ENCODE data around the gene SYPL2. TPM values are rescaled to one million over a fixed set of nuclear protein-coding genes. Genes with fewer than 3 reads are reported as not detected.

SYPL2 gene
- total and polyA plus RNA-seq, 4 experiments from 2014 or later: not detected

DNA sequence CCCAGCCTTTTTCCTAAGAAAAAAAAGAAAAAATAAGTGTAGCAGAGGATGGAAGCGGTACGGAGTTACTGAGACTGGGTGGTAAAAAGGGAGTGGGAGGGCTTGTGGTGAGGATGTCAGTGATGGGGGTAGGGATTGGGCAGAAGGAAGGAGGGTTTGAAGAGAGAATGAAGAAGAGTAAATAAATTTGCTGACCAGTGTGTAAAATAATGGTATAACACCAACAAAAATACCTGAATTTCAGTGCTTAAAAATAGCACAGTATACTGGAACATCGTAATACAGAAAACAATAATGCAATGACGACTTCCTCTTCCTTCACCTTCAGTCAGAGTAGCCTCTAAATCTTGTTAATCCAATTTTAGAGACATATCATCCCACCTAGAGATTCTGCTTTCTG is 18.8 kb upstream of the SYPL2 start:
- peaks cover 3% of the 10 kb centered on the region for H3K27me3 ChIP-seq (ENCODE audit: insufficient read depth, low read length)
- no peak overlapping the region for H3K4me3 ChIP-seq (ENCODE audit: low read length in 2 of 2)
- ChIA-PET CTCF (ENCODE audit: partially characterized antibody) (no interaction called here), POLR2A (ENCODE audit: partially characterized antibody) (no interaction called here)
- H3K4me1 ChIP-seq (ENCODE audit: insufficient read depth, low read length): no peaks in the 10 kb centered on the region
- H3K36me3 ChIP-seq (ENCODE audit: insufficient read depth, low read length): no peaks in the 10 kb centered on the region
- no peak for DNase-seq
- no peak overlapping the region for H3K27ac ChIP-seq (ENCODE audit: low read depth, low read length)
- H3K4me3 Mint-ChIP-seq: no peak overlapping the region
- intact Hi-C loops (cut with micrococcal nuclease): no loop called here
- H3K27me3 Mint-ChIP-seq: peaks cover 21 to 23% of the 10 kb centered on the region in 2 donors
- H3K36me3 Mint-ChIP-seq: no peaks in the 10 kb centered on the region
- H3K4me1 Mint-ChIP-seq: no peaks in the 10 kb centered on the region
- H3K9me3 Mint-ChIP-seq: peaks cover 0 to 13% (median 3%) of the 10 kb centered on the region in 8 donors
- no peaks in the 10 kb centered on the region for H3K9me3 ChIP-seq (ENCODE audit: control insufficient read depth in 1 of 2, low read length in 2 of 2)
- H3K27ac Mint-ChIP-seq: no peak overlapping the region

DNA sequence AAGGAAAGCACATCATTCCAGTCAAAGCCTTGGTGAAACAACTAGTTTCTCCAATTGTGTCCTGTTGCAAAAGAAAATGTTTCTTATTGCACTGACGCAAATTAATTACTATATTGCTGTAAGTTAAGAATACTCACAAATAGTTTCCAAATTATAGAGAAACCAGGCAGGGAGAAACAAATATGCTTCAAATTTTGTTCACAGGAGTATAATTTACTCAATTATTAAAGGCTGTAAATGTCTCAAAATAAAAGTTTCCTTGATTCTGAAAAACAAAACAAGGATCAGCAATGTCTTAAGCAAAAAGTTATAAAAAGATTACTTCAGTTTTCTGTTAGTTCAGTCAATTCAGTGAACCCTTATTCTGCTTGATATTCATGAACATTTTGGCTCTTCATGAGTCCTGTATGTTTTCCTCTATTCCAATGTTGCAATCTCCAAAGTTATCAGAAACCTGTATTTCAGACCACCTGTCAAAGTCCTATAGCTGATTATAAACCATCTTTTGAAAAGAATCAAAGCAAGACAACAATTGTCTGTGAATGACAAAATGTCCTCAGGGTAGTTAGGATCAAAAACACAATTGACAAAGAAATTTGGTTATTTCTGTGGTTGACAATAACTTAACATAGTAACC is 11.7 kb upstream of the SYPL2 start:
- peaks cover 2 to 5% of the 10 kb centered on the region in 2 donors for H3K36me3 Mint-ChIP-seq

GRCh38 chr1:109457819-109458218 is 8.5 kb upstream of the SYPL2 start:
- DNase-seq: no peak
- intact Hi-C loops (cut with micrococcal nuclease): no loop called here
- Histone ChIP-seq H3K4me1 (ENCODE audit: insufficient read depth, low read length) (no peaks in the 10 kb centered on the region), H3K4me3 (ENCODE audit: low read length in 2 of 2) (no peak overlapping the region), H3K27me3 (ENCODE audit: insufficient read depth, low read length) (peaks cover 6% of the 10 kb centered on the region), H3K36me3 (ENCODE audit: insufficient read depth, low read length) (no peaks in the 10 kb centered on the region), H3K9me3 (ENCODE audit: control insufficient read depth in 1 of 2, low read length in 2 of 2) (peaks cover 0 to 4% of the 10 kb centered on the region in 2 donors), H3K27ac (ENCODE audit: low read depth, low read length) (no peak overlapping the region)
- CTCF ChIA-PET (ENCODE audit: partially characterized antibody): no interaction called here
- H3K4me3 Mint-ChIP-seq: no peak overlapping the region
- H3K4me1 Mint-ChIP-seq: no peaks in the 10 kb centered on the region
- peaks cover 2 to 5% of the 10 kb centered on the region in 2 donors for H3K36me3 Mint-ChIP-seq
- POLR2A ChIA-PET (ENCODE audit: partially characterized antibody): interaction anchor here (0.8 kb wide), 1 partner anchor 39 kb away, joined by 4 read pairs; no protein-coding TSS in a partner anchor
- no peak overlapping the region for H3K27ac Mint-ChIP-seq
- peaks cover 23 to 42% of the 10 kb centered on the region in 2 donors for H3K27me3 Mint-ChIP-seq
- peaks cover 5 to 28% (median 19%) of the 10 kb centered on the region in 8 donors for H3K9me3 Mint-ChIP-seq

More for the DNA sequence above, 11.7 kb upstream of the SYPL2 start:
- no peak overlapping the region for H3K4me3 Mint-ChIP-seq
- peaks cover 27 to 40% of the 10 kb centered on the region in 2 donors for H3K27me3 Mint-ChIP-seq
- H3K9me3 ChIP-seq (ENCODE audit: control insufficient read depth in 1 of 2, low read length in 2 of 2): peaks cover 0 to 4% of the 10 kb centered on the region in 2 donors
- CTCF ChIA-PET (ENCODE audit: partially characterized antibody): no interaction called here
- no peaks in the 10 kb centered on the region for H3K4me1 Mint-ChIP-seq
- no peak overlapping the region for H3K27ac Mint-ChIP-seq
- no peak for DNase-seq
- H3K27me3 ChIP-seq (ENCODE audit: insufficient read depth, low read length): no peaks in the 10 kb centered on the region
- H3K4me1 ChIP-seq (ENCODE audit: insufficient read depth, low read length): no peaks in the 10 kb centered on the region
- POLR2A ChIA-PET (ENCODE audit: partially characterized antibody): no interaction called here
- peaks cover 5 to 38% (median 23%) of the 10 kb centered on the region in 8 donors for H3K9me3 Mint-ChIP-seq
- no peak overlapping the region for H3K27ac ChIP-seq (ENCODE audit: low read depth, low read length)
- no peaks in the 10 kb centered on the region for H3K36me3 ChIP-seq (ENCODE audit: insufficient read depth, low read length)
- intact Hi-C loops (cut with micrococcal nuclease): no loop called here
- no peak overlapping the region for H3K4me3 ChIP-seq (ENCODE audit: low read length in 2 of 2)

GRCh38 chr1:109466125-109466451 is 258 bp upstream of the SYPL2 start:
- Histone ChIP-seq H3K36me3 (ENCODE audit: insufficient read depth, low read length) (no peaks in the 10 kb centered on the region), H3K4me3 (ENCODE audit: low read length in 2 of 2) (peak overlapping the region in 1 of 2 donors; percentile 46), H3K27ac (ENCODE audit: low read depth, low read length) (no peak overlapping the region), H3K9me3 (ENCODE audit: control insufficient read depth in 1 of 2, low read length in 2 of 2) (no peaks in the 10 kb centered on the region), H3K4me1 (ENCODE audit: insufficient read depth, low read length) (no peaks in the 10 kb centered on the region), H3K27me3 (ENCODE audit: insufficient read depth, low read length) (peaks cover 44% of the 10 kb centered on the region)
- Mint-ChIP-seq H3K4me3 (peak overlapping the region; percentile 67 to 86 (median 74)), H3K27me3 (peaks cover 38 to 64% of the 10 kb centered on the region in 2 donors), H3K27ac (peak overlapping the region in 1 of 7 donors; percentile 59), H3K4me1 (peaks cover 0 to 7% (median 2%) of the 10 kb centered on the region in 4 donors), H3K9me3 (no peaks in the 10 kb centered on the region), H3K36me3 (no peaks in the 10 kb centered on the region)
- DNase-seq: no peak
- CTCF ChIA-PET (ENCODE audit: partially characterized antibody): no interaction called here
- intact Hi-C loops (cut with micrococcal nuclease): no loop called here
- POLR2A ChIA-PET (ENCODE audit: partially characterized antibody): no interaction called here

DNA sequence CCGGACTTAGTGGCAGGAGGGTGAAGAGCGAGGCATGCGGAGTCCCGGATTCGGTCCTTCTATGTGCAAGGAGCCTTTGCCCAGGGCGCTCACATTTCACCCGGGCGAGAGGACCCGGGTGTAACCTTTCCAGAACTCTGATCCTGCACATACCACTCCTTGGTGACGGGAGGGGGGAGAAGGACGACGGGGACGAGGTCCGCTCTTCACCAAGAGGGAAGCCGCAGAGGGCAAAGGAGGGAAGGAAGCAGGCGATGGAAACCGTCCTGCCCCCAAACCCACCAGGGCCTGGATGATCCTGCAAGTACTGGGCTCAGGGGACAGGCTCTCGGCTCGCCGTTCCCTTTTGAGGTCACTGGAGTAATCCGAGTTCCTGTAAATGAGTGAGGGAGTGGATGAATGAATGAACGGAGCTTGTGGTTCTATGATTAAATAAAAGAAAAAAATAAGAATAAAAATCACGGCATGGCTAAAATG is 993 bp downstream of the SYPL2 start:
- H3K4me3 Mint-ChIP-seq: peak overlapping the region in 7 of 8 donors; percentile 47 to 72 (median 67)
- peaks cover 39% of the 10 kb centered on the region for H3K27me3 ChIP-seq (ENCODE audit: insufficient read depth, low read length)
- no peak for DNase-seq
- H3K36me3 ChIP-seq (ENCODE audit: insufficient read depth, low read length): no peaks in the 10 kb centered on the region
- no peaks in the 10 kb centered on the region for H3K4me1 ChIP-seq (ENCODE audit: insufficient read depth, low read length)
- H3K27me3 Mint-ChIP-seq: peaks cover 36 to 59% of the 10 kb centered on the region in 2 donors
- ChIA-PET CTCF (ENCODE audit: partially characterized antibody) (no interaction called here), POLR2A (ENCODE audit: partially characterized antibody) (no interaction called here)
- no peaks in the 10 kb centered on the region for H3K9me3 ChIP-seq (ENCODE audit: control insufficient read depth in 1 of 2, low read length in 2 of 2)
- peaks cover 0 to 7% (median 2%) of the 10 kb centered on the region in 4 donors for H3K4me1 Mint-ChIP-seq
- H3K4me3 ChIP-seq (ENCODE audit: low read length in 2 of 2): no peak overlapping the region
- H3K9me3 Mint-ChIP-seq: no peaks in the 10 kb centered on the region
- no peak overlapping the region for H3K27ac ChIP-seq (ENCODE audit: low read depth, low read length)
- no peak overlapping the region for H3K27ac Mint-ChIP-seq
- intact Hi-C loops (cut with micrococcal nuclease): no loop called here
- H3K36me3 Mint-ChIP-seq: no peaks in the 10 kb centered on the region

- Mint-ChIP-seq H3K27me3 (peaks cover 35 to 57% of the 10 kb centered on the region in 2 donors), H3K4me1 (peaks cover 0 to 7% (median 2%) of the 10 kb centered on the region in 4 donors), H3K36me3 (no peaks in the 10 kb centered on the region), H3K9me3 (no peaks in the 10 kb centered on the region), H3K4me3 (peak overlapping the region in 1 of 8 donors; percentile 72), H3K27ac (no peak overlapping the region)
- ChIA-PET POLR2A (ENCODE audit: partially characterized antibody) (no interaction called here), CTCF (ENCODE audit: partially characterized antibody) (no interaction called here)
- Histone ChIP-seq H3K36me3 (ENCODE audit: insufficient read depth, low read length) (no peaks in the 10 kb centered on the region), H3K27ac (ENCODE audit: low read depth, low read length) (no peak overlapping the region), H3K9me3 (ENCODE audit: control insufficient read depth in 1 of 2, low read length in 2 of 2) (no peaks in the 10 kb centered on the region), H3K4me3 (ENCODE audit: low read length in 2 of 2) (no peak overlapping the region), H3K27me3 (ENCODE audit: insufficient read depth, low read length) (peaks cover 39% of the 10 kb centered on the region), H3K4me1 (ENCODE audit: insufficient read depth, low read length) (no peaks in the 10 kb centered on the region)
- no peak for DNase-seq
- intact Hi-C loops (cut with micrococcal nuclease): no loop called here
Observed at GRCh38 chr1:109468061-109468460, 1.7 kb downstream of the SYPL2 start.

DNA sequence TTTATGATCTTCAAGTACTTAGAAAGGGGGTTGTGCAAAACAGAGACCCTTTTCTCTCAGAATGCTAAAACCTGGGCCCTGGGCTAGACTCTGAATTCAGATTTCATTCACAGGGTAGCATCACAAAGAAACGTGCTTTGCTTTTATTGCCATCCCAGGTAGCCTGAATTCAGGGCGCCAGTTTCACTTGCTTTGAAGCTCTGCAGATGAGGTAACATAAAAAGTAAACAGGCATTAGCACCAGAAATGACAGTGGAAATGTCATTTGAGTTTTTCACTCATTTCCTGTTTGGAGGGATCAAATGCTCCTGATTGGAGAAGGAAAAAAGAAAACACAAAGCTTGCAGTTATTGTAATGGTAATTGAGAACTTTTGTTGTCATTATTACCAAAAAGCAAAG is 2.6 kb downstream of the SYPL2 start:
- Mint-ChIP-seq H3K27me3 (peaks cover 35 to 60% of the 10 kb centered on the region in 2 donors), H3K9me3 (no peaks in the 10 kb centered on the region)
- POLR2A ChIA-PET (ENCODE audit: partially characterized antibody): no interaction called here

More for the DNA sequence above, 2.6 kb downstream of the SYPL2 start:
- Histone ChIP-seq H3K4me3 (ENCODE audit: low read length in 2 of 2) (no peak overlapping the region), H3K4me1 (ENCODE audit: insufficient read depth, low read length) (no peaks in the 10 kb centered on the region), H3K27me3 (ENCODE audit: insufficient read depth, low read length) (peaks cover 39% of the 10 kb centered on the region), H3K9me3 (ENCODE audit: control insufficient read depth in 1 of 2, low read length in 2 of 2) (no peaks in the 10 kb centered on the region), H3K27ac (ENCODE audit: low read depth, low read length) (no peak overlapping the region), H3K36me3 (ENCODE audit: insufficient read depth, low read length) (no peaks in the 10 kb centered on the region)
- H3K27ac Mint-ChIP-seq: no peak overlapping the region
- CTCF ChIA-PET (ENCODE audit: partially characterized antibody): interaction anchor here (1.3 kb wide), 1 partner anchor 15 kb away, joined by 3 read pairs; the partner anchor contains the start of gene ATXN7L2
- intact Hi-C loops (cut with micrococcal nuclease): no loop called here
- H3K36me3 Mint-ChIP-seq: no peaks in the 10 kb centered on the region
- DNase-seq: no peak
- no peak overlapping the region for H3K4me3 Mint-ChIP-seq
- peaks cover 0 to 7% (median 2%) of the 10 kb centered on the region in 4 donors for H3K4me1 Mint-ChIP-seq
